Erythroblast (primary cell): ENCODE measurements around the gene SMPDL3A.

ENCODE experiments used
- GATA1 ChIP-seq: IDR thresholded peaks from 2 replicates; pipeline ENCODE4 v1.6.1; 2011; ENCODE audit warnings: low read depth, mild to moderate bottlenecking, control low read depth, low read length, moderate library complexity
- POLR2A ChIP-seq: IDR thresholded peaks from 2 replicates; pipeline ENCODE4 v1.6.1; 2011; ENCODE audit warnings: mild to moderate bottlenecking, low read length

DNA sequence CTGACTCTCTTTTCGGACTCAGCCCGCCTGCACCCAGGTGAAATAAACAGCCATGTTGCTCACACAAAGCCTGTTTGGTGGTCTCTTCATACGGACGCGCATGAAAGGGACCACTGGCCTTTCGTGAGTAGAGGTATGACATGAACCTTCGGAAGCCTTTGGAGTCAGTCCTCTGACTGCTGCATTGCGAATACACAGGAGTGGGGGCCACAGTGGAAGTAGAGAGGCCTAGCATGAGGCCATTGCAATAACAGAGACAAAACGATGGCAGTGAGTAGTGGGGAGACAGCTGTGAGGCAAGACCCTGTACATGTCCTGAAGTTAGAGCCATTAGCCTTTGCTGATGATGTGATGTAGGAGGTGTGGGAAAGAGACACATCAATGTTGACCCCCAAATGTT lies 56.4 kb downstream of the SMPDL3A start:
- TF ChIP-seq POLR2A = no peak
- no peak for TF ChIP-seq GATA1
